T-cell (primary cell): ENCODE measurements around the gene CD84. TPM values are rescaled to one million over a fixed set of nuclear protein-coding genes. Genes with fewer than 3 reads are reported as not detected.
"Not testable (repeated sequence)": the region's sequence is repeated elsewhere in the genome, so short reads cannot be mapped to it uniquely, and the experiment has no call there.

Source experiments
- ATAC-seq, 4 experiments: fragments of 200-7000 bp in 3 of 4; fragments of 150-1000 bp in 1 of 4; cut with Tn5 transposase; replicated peaks in 1 of 4; 1 replicate in 3 of 4; 2 replicates in 1 of 4; pipeline ENCODE4 v1.10.0; 2021; ENCODE audit warnings: moderate library complexity in 3 of 4, mild to moderate bottlenecking in 2 of 4, moderate number of reproducible peaks in 1 of 4
- CTCF ChIA-PET, 2 donors: fragments of 300-600 bp; sonication (Branson Sonifier 250); formaldehyde crosslinking; loops; one replicate each; lab custom pipeline; 2022; ENCODE audit warnings: antibody characterized with exemption in 2 of 2; lab: Charles Lee
- POLR2A ChIA-PET, 2 donors: fragments of 300-600 bp; sonication (Branson Sonifier 250); formaldehyde crosslinking; loops; one replicate each; lab custom pipeline; 2022; ENCODE audit warnings: antibody characterized with exemption in 2 of 2; lab: Charles Lee
- DNase-seq, 35 experiments: peaks; one replicate each; pipeline versions ENCODE4 v3.0.0 to v3.0.0-alpha.2; 2013 to 2023
- H3K27ac ChIP-seq: one replicate; pipeline ENCODE4 v1.5.1; 2013; ENCODE audit warnings: low read length
- H3K27me3 ChIP-seq, 2 experiments: replicated peaks in 1 of 2; 1 replicate in 1 of 2; 2 replicates in 1 of 2; pipeline versions ENCODE4 v1.6.1 to v1.7.0; 2013; ENCODE audit warnings: low read length in 1 of 2, mixed read lengths in 1 of 2; ENCODE audit not compliant: control insufficient read depth in 2 of 2, insufficient read depth in 2 of 2; ENCODE audit errors: extremely low read depth in 1 of 2
- H3K36me3 ChIP-seq, 2 donors: 1 replicate in 1 of 2; 2 replicates in 1 of 2; pipeline versions ENCODE4 v1.6.1 to v1.7.0; 2013; ENCODE audit warnings: low read length in 1 of 2; ENCODE audit not compliant: control insufficient read depth in 2 of 2, insufficient read depth in 1 of 2; ENCODE audit errors: extremely low read depth in 1 of 2
- H3K4me1 ChIP-seq, 2 experiments: 1 replicate in 1 of 2; 2 replicates in 1 of 2; pipeline versions ENCODE4 v1.6.1 to v1.7.0; 2013; ENCODE audit warnings: low read length in 2 of 2, mixed read lengths in 1 of 2; ENCODE audit not compliant: insufficient read depth in 2 of 2, control insufficient read depth in 1 of 2; ENCODE audit errors: extremely low read depth in 1 of 2
- H3K4me3 ChIP-seq, 2 donors: 1 replicate in 1 of 2; 2 replicates in 1 of 2; pipeline versions ENCODE4 v1.5.1 to v1.7.0; 2013; ENCODE audit warnings: mild to moderate bottlenecking in 2 of 2, low read length in 1 of 2, moderate library complexity in 1 of 2; ENCODE audit not compliant: control insufficient read depth in 1 of 2; ENCODE audit errors: extremely low read depth in 1 of 2
- H3K9me3 ChIP-seq: 2 replicates; pipeline ENCODE4 v1.7.0; 2013
- H3K27ac Mint-ChIP-seq, 2 donors: one replicate each; pipeline ENCODE4 v1.8.0; 2020 to 2021; ENCODE audit warnings: mild to moderate bottlenecking in 2 of 2, mixed read lengths in 2 of 2
- H3K27me3 Mint-ChIP-seq, 2 donors: one replicate each; pipeline ENCODE4 v1.8.0; 2021 to 2022; ENCODE audit warnings: mixed read lengths in 2 of 2
- H3K36me3 Mint-ChIP-seq: one replicate; pipeline ENCODE4 v1.8.0; 2021; ENCODE audit warnings: mixed read lengths
- H3K4me1 Mint-ChIP-seq, 3 donors: one replicate each; pipeline ENCODE4 v1.8.0; 2020 to 2022; ENCODE audit warnings: mixed read lengths in 3 of 3, mild to moderate bottlenecking in 1 of 3
- H3K4me3 Mint-ChIP-seq, 3 donors: one replicate each; pipeline ENCODE4 v1.8.0; 2020 to 2022; ENCODE audit warnings: mild to moderate bottlenecking in 3 of 3, mixed read lengths in 3 of 3, moderate library complexity in 3 of 3
- H3K9me3 Mint-ChIP-seq, 3 donors: one replicate each; pipeline ENCODE4 v1.8.0; 2020 to 2022; ENCODE audit warnings: mixed read lengths in 3 of 3
- WGBS: methylation state at CpG from one replicate; pipeline ENCODE4 v1.1.5; 2013; ENCODE audit warnings: missing lambda C conversion rate; ENCODE audit not compliant: insufficient coverage; 5-methylcytosine and 5-hydroxymethylcytosine counted together
- total RNA-seq, 35 experiments: library from RNA in 6 of 35; stranded (reverse) in 6 of 35; fragments of 120-200 nt in 1 of 35; gene quantifications; one replicate each; pipeline versions ENCODE4 v1.2.1 to v1.2.4 and lab custom pipeline; 2013 to 2026

The CD84 gene
- total RNA-seq, 5 donors from 2014 or later (not counting 1 experiment from before 2014, with no cell fraction given), result 47.5 to 97.4 (median 51.8) TPM

GRCh38 chr1:160539684-160539989 is 39.7 kb downstream of the CD84 start:
- no peaks in the 10 kb centered on the region for H3K27me3 ChIP-seq
- H3K9me3 ChIP-seq, result no peaks in the 10 kb centered on the region
- Mint-ChIP-seq H3K4me3 (peak overlapping the region; percentile 15 to 58 (median 56)), H3K27me3 (no peaks in the 10 kb centered on the region), H3K9me3 (peaks cover 4 to 17% (median 10%) of the 10 kb centered on the region in 3 donors), H3K36me3 (peaks cover 16% of the 10 kb centered on the region), H3K27ac (peak overlapping the region; percentile 96 to 98), H3K4me1 (peaks cover 52 to 56% (median 55%) of the 10 kb centered on the region in 3 donors)
- no CpG with 5 or more reads among the region's 6 CpGs for WGBS
- H3K4me1 ChIP-seq, result peaks cover 33 to 43% of the 10 kb centered on the region in 2 experiments
- no peaks in the 10 kb centered on the region for H3K36me3 ChIP-seq
- H3K4me3 ChIP-seq, result no peak overlapping the region
- H3K27ac ChIP-seq, result peak overlapping the region; percentile 71
- ChIA-PET CTCF (interaction anchor here (0.6 to 2.3 kb wide), 8 partner anchors 16 to 451 kb away, joined by 3 to 6 read pairs (median 4); partner anchors contain the start of gene CD84 (in 1 of the 2)), POLR2A (interaction anchor here in 1 of 2 donors (0.6 to 0.7 kb wide), 2 partner anchors 11 to 313 kb away, joined by 3 to 6 read pairs; no protein-coding TSS in a partner anchor)
- ATAC-seq, result no peak
- DNase-seq, result no peak

- DNase-seq (no peak), ATAC-seq (no peak)
- Mint-ChIP-seq H3K9me3 (peaks cover 4 to 17% (median 10%) of the 10 kb centered on the region in 3 donors), H3K4me3 (peak overlapping the region in 1 of 3 donors; percentile 58), H3K27ac (peak overlapping the region; percentile 96 to 98), H3K36me3 (peaks cover 16% of the 10 kb centered on the region), H3K27me3 (no peaks in the 10 kb centered on the region), H3K4me1 (peaks cover 47 to 50% (median 50%) of the 10 kb centered on the region in 3 donors)
- ChIA-PET CTCF (interaction anchor here in 1 of 2 donors (0.6 to 2.0 kb wide), 3 partner anchors 17 to 70 kb away, joined by 3 to 5 read pairs (median 3); no protein-coding TSS in a partner anchor), POLR2A (interaction anchor here in 1 of 2 donors (0.6 kb wide), 1 partner anchor 313 kb away, joined by 6 read pairs; no protein-coding TSS in a partner anchor)
- Histone ChIP-seq H3K4me3 (no peak overlapping the region), H3K27me3 (no peaks in the 10 kb centered on the region), H3K9me3 (no peaks in the 10 kb centered on the region), H3K27ac (peak overlapping the region; percentile 71), H3K4me1 (peaks cover 30 to 38% of the 10 kb centered on the region in 2 experiments), H3K36me3 (no peaks in the 10 kb centered on the region)
- WGBS, result 87% methylated on average over 3 of the region's 5 CpGs
These were observed 40.2 kb downstream of the CD84 start for GRCh38 chr1:160538985-160539651.

GRCh38 chr1:160537714-160538665 is 41.3 kb downstream of the CD84 start:
- ATAC-seq (no peak), DNase-seq (no peak)
- Histone ChIP-seq H3K9me3 (no peaks in the 10 kb centered on the region), H3K27ac (peak overlapping the region; percentile 71), H3K36me3 (no peaks in the 10 kb centered on the region), H3K4me1 (peaks cover 30 to 34% of the 10 kb centered on the region in 2 experiments), H3K4me3 (no peak overlapping the region), H3K27me3 (no peaks in the 10 kb centered on the region)
- WGBS, result 100% methylated on average over 1 of the region's 8 CpGs
- CTCF ChIA-PET, result no interaction called here
- Mint-ChIP-seq H3K4me3 (peak overlapping the region in 1 of 3 donors; percentile 58), H3K9me3 (peaks cover 4 to 17% (median 10%) of the 10 kb centered on the region in 3 donors), H3K36me3 (peaks cover 14% of the 10 kb centered on the region), H3K27ac (peak overlapping the region in 1 of 2 donors; percentile 22), H3K27me3 (no peaks in the 10 kb centered on the region), H3K4me1 (peaks cover 42 to 45% (median 44%) of the 10 kb centered on the region in 3 donors)
- POLR2A ChIA-PET, result no interaction called here

GRCh38 chr1:160534823-160535605 is 44.3 kb downstream of the CD84 start:
- no CpG with 5 or more reads among the region's 3 CpGs for WGBS
- H3K9me3 Mint-ChIP-seq, result peaks cover 4 to 17% (median 10%) of the 10 kb centered on the region in 3 donors

GRCh38 chr1:160532557-160532813 is 46.8 kb downstream of the CD84 start:
- peaks cover 27% of the 10 kb centered on the region for H3K36me3 Mint-ChIP-seq
- H3K36me3 ChIP-seq, H3K27me3 Mint-ChIP-seq, CTCF ChIA-PET, H3K4me3 ChIP-seq, DNase-seq, H3K27me3 ChIP-seq, H3K27ac Mint-ChIP-seq, POLR2A ChIA-PET, H3K4me3 Mint-ChIP-seq, H3K27ac ChIP-seq, ATAC-seq, H3K9me3 ChIP-seq: not testable (repeated sequence)
- H3K4me1 Mint-ChIP-seq, result peaks cover 13 to 25% (median 16%) of the 10 kb centered on the region in 3 donors
- H3K9me3 Mint-ChIP-seq, result peaks cover 9 to 34% (median 19%) of the 10 kb centered on the region in 3 donors
- H3K4me1 ChIP-seq, result peaks cover 2 to 13% of the 10 kb centered on the region in 2 experiments
- 95% methylated on average over 4 of the region's 5 CpGs for WGBS

More at GRCh38 chr1:160534823-160535605, 44.3 kb downstream of the CD84 start:
- Histone ChIP-seq H3K27me3 (no peaks in the 10 kb centered on the region), H3K4me1 (peaks cover 16 to 17% of the 10 kb centered on the region in 2 experiments), H3K9me3 (no peaks in the 10 kb centered on the region), H3K4me3 (no peak overlapping the region), H3K27ac (no peak overlapping the region), H3K36me3 (no peaks in the 10 kb centered on the region)
- no peak overlapping the region for H3K4me3 Mint-ChIP-seq
- peaks cover 18 to 22% (median 18%) of the 10 kb centered on the region in 3 donors for H3K4me1 Mint-ChIP-seq
- no peak overlapping the region for H3K27ac Mint-ChIP-seq
- DNase-seq (no peak), ATAC-seq (no peak)
- CTCF ChIA-PET, result interaction anchor here in 1 of 2 donors (0.6 kb wide), 1 partner anchor 1212 kb away, joined by 3 read pairs; no protein-coding TSS in a partner anchor
- peaks cover 14% of the 10 kb centered on the region for H3K36me3 Mint-ChIP-seq
- H3K27me3 Mint-ChIP-seq, result no peaks in the 10 kb centered on the region
- POLR2A ChIA-PET, result interaction anchor here in 1 of 2 donors (0.6 to 1.0 kb wide), 2 partner anchors 68 to 302 kb away, joined by 3 to 8 read pairs; no protein-coding TSS in a partner anchor
